WTC11 (cell line): ENCODE measurements around the gene DTX1. TPM values are rescaled to one million over a fixed set of nuclear protein-coding genes. Genes with fewer than 3 reads are reported as not detected.

Experiments
- ATAC-seq: fragments of 200-7000 bp; cut with Tn5 transposase; 2 replicates; pipeline ENCODE4 v1.10.0; 2021; ENCODE audit warnings: mild to moderate bottlenecking, moderate library complexity
- CTCF ChIA-PET: fragments of 300-600 bp; sonication (Branson Sonifier 250); formaldehyde crosslinking; loops from one replicate; lab custom pipeline; 2021; ENCODE audit warnings: antibody characterized with exemption; lab: Charles Lee
- POLR2A ChIA-PET: fragments of 350-600 bp; sonication (Branson Sonifier 250); formaldehyde crosslinking; loops from one replicate; lab custom pipeline; 2021; ENCODE audit warnings: antibody characterized with exemption; lab: Charles Lee
- DNase-seq: peaks from one replicate; pipeline ENCODE4 v3.0.0; 2021; ENCODE audit warnings: low spot score
- H3K27ac Mint-ChIP-seq: 2 replicates; pipeline ENCODE4 v1.8.0; 2021; ENCODE audit warnings: mixed read lengths
- H3K27me3 Mint-ChIP-seq: 2 replicates; pipeline ENCODE4 v1.8.0; 2021; ENCODE audit warnings: low read depth, mild to moderate bottlenecking, moderate library complexity, mixed read lengths
- H3K36me3 Mint-ChIP-seq: 2 replicates; pipeline ENCODE4 v1.8.0; 2021; ENCODE audit warnings: mixed read lengths
- H3K4me1 Mint-ChIP-seq: 2 replicates; pipeline ENCODE4 v1.8.0; 2022; ENCODE audit warnings: mixed read lengths
- H3K4me3 Mint-ChIP-seq: 2 replicates; pipeline ENCODE4 v1.8.0; 2021; ENCODE audit warnings: mild to moderate bottlenecking, moderate library complexity, mixed read lengths
- H3K9me3 Mint-ChIP-seq: 2 replicates; pipeline ENCODE4 v1.8.0; 2021; ENCODE audit warnings: mixed read lengths
- CREM ChIP-seq: sonication (generic); formaldehyde crosslinking; IDR thresholded peaks from 2 replicates; pipeline ENCODE4 v1.8.1; 2022; ENCODE audit warnings: mild to moderate bottlenecking, missing genetic modification reagents, moderate library complexity
- E2F4 ChIP-seq: sonication (generic); formaldehyde crosslinking; IDR thresholded peaks from 2 replicates; pipeline ENCODE4 v1.8.1; 2022; ENCODE audit warnings: low read depth, mild to moderate bottlenecking, moderate library complexity, missing genetic modification reagents, borderline replicate concordance
- EMX1 ChIP-seq: fragments of 250-450 bp; sonication (Bioruptor Pico); IDR thresholded peaks from 2 replicates; pipeline ENCODE4 v1.8.0; 2021; ENCODE audit warnings: mild to moderate bottlenecking
- HMGXB4 ChIP-seq: sonication (generic); formaldehyde crosslinking; IDR thresholded peaks from 2 replicates; pipeline ENCODE4 v1.8.1; 2023; ENCODE audit warnings: mild to moderate bottlenecking, moderate library complexity, missing genetic modification reagents
- IRF1 ChIP-seq: sonication (generic); formaldehyde crosslinking; IDR thresholded peaks from 2 replicates; pipeline ENCODE4 v1.8.0; 2023; ENCODE audit warnings: missing genetic modification reagents
- NR2C2 ChIP-seq: sonication (generic); formaldehyde crosslinking; IDR thresholded peaks from 2 replicates; pipeline ENCODE4 v1.8.0; 2022; ENCODE audit warnings: mild to moderate bottlenecking, missing genetic modification reagents
- OVOL2 ChIP-seq: fragments of 250-450 bp; sonication (Bioruptor Pico); IDR thresholded peaks from 2 replicates; pipeline ENCODE4 v1.9.0; 2021; ENCODE audit warnings: mild to moderate bottlenecking, borderline replicate concordance
- PRRX2 ChIP-seq: fragments of 250-450 bp; sonication (Bioruptor Pico); IDR thresholded peaks from 2 replicates; pipeline ENCODE4 v1.8.0; 2021; ENCODE audit warnings: mild to moderate bottlenecking
- SMAD3 ChIP-seq: sonication (generic); formaldehyde crosslinking; IDR thresholded peaks from 2 replicates; pipeline ENCODE4 v1.8.0; 2022; ENCODE audit warnings: missing genetic modification reagents, mild to moderate bottlenecking, borderline replicate concordance
- TCF7 ChIP-seq: sonication (generic); formaldehyde crosslinking; IDR thresholded peaks from 2 replicates; pipeline ENCODE4 v1.8.0; 2022; ENCODE audit warnings: mild to moderate bottlenecking, low read depth, missing genetic modification reagents, moderate library complexity
- TEAD1 ChIP-seq: sonication (generic); formaldehyde crosslinking; IDR thresholded peaks from 2 replicates; pipeline ENCODE4 v1.8.0; 2022; ENCODE audit warnings: mild to moderate bottlenecking, missing genetic modification reagents
- TP53 ChIP-seq: sonication (generic); formaldehyde crosslinking; IDR thresholded peaks from 2 replicates; pipeline ENCODE4 v1.8.1; 2023; ENCODE audit warnings: mild to moderate bottlenecking, missing genetic modification reagents
- ZNF396 ChIP-seq: fragments of 250-450 bp; sonication (Bioruptor Pico); IDR thresholded peaks from 2 replicates; pipeline ENCODE4 v1.8.0; 2021; ENCODE audit warnings: mild to moderate bottlenecking, moderate library complexity, borderline replicate concordance
- total RNA-seq: library from RNA; stranded (reverse); gene quantifications from 3 replicates; pipeline ENCODE4 v1.2.3, GENCODE V29; 2021
- TF ChIP-seq, protein P1 (sequence below): fragments of 250-450 bp; sonication (Bioruptor Pico); IDR thresholded peaks from 2 replicates; pipeline ENCODE4 v1.9.0; 2021; ENCODE audit warnings: mild to moderate bottlenecking
- TF ChIP-seq, protein P2 (sequence below): sonication (generic); formaldehyde crosslinking; IDR thresholded peaks from 2 replicates; pipeline ENCODE4 v1.8.1; 2023; ENCODE audit warnings: mild to moderate bottlenecking, missing genetic modification reagents, borderline replicate concordance

Gene DTX1
- total RNA-seq, 1 experiment from 2014 or later: 6.2 TPM

DNA sequence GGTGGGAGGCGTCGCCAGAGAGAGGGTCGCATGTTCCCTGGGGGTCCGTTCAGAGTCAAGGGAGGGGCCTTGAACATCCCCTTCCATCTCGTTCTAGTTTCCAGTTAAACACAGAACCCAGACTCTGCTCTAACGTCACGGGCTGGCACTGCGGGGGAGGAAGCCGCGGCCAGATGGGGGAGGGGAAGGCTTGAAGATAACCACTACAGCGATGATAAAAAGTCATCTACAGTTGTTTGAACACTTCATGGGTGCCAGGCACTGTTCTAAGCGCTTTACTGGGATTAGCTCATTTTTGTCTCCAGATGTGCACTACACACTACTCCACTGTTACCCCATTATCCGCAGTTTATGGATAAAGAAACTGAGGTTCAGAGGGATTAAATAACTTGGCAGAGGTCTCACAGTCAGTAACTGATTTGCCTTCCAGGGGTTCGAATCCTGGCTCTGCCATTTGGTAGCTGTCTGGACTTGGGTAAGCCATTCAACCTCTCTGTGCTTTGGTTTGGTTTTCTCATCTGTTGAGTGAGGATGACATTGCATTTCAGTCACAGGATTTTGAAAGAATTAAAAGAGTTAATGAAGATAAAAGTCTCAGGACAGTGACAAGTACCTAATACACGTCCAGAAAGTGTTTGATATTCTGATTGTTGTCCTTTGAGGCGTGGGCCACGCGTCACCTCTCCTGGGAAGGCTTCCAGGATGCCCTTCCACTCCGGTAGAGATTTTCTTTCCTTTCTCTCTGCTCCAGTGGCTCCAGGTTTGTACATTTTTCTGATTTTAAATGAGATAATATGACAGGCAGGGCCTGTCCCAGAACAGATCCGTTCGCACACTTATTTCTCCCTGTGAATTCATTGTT, 79.8 kb downstream of the DTX1 start:
- peak; percentile 43 for DNase-seq
- POLR2A ChIA-PET: interaction anchor here (1.1 kb wide), 1 partner anchor 14 kb away, joined by 4 read pairs; the partner anchor contains the start of gene CFAP73
- H3K36me3 Mint-ChIP-seq: no peaks in the 10 kb centered on the region
- H3K27me3 Mint-ChIP-seq: peaks cover 26% of the 10 kb centered on the region
- peak overlapping the region; percentile 74 for H3K4me3 Mint-ChIP-seq
- TF ChIP-seq E2F4 (no peak), TEAD1 (0 out of 2 replicates have a peak, but pooled peaks have one; percentile 66)
- TF ChIP-seq, all 79 proteins: peak for 1
- CTCF ChIA-PET: interaction anchor here (0.9 to 8.4 kb wide), 24 partner anchors 8 to 241 kb away, joined by 3 to 181 read pairs (median 6); partner anchors contain the start of genes CFAP73 and TPCN1
- 0 out of 2 replicates have a peak overlapping the region, but pooled peaks have one; percentile 20 for H3K27ac Mint-ChIP-seq
- H3K9me3 Mint-ChIP-seq: no peaks in the 10 kb centered on the region
- peaks cover 15% of the 10 kb centered on the region for H3K4me1 Mint-ChIP-seq
- peak; percentile 10 for ATAC-seq

GRCh38 chr12:113136990-113137511, 80.5 kb downstream of the DTX1 start:
- H3K27me3 Mint-ChIP-seq: peaks cover 26% of the 10 kb centered on the region
- no peak for ATAC-seq
- peaks cover 15% of the 10 kb centered on the region for H3K4me1 Mint-ChIP-seq
- H3K27ac Mint-ChIP-seq: no peak overlapping the region
- H3K36me3 Mint-ChIP-seq: no peaks in the 10 kb centered on the region
- H3K4me3 Mint-ChIP-seq: peak overlapping the region; percentile 74; the same call in 1 of the 2 replicates
- no peaks in the 10 kb centered on the region for H3K9me3 Mint-ChIP-seq
- CTCF ChIA-PET: interaction anchor here (0.6 to 8.4 kb wide), 6 partner anchors 8 to 144 kb away, joined by 3 to 181 read pairs (median 12); partner anchors contain the start of gene CFAP73
- TF ChIP-seq CREM (CRISPR knock-in tag) (no peak), PRRX2 (CRISPR knock-in tag) (no peak), IRF1 (CRISPR knock-in tag) (no peak), HMGXB4 (no peak), TP53 (CRISPR knock-in tag) (no peak), EMX1 (CRISPR knock-in tag) (no peak), TCF7 (CRISPR knock-in tag) (no peak), NR2C2 (CRISPR knock-in tag) (no peak), ZNF396 (CRISPR knock-in tag) (no peak), OVOL2 (no peak), SMAD3 (no peak)
- TF ChIP-seq, protein P1, sequence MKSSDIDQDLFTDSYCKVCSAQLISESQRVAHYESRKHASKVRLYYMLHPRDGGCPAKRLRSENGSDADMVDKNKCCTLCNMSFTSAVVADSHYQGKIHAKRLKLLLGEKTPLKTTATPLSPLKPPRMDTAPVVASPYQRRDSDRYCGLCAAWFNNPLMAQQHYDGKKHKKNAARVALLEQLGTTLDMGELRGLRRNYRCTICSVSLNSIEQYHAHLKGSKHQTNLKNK (CRISPR knock-in tag): no peak
- TF ChIP-seq, protein P2, sequence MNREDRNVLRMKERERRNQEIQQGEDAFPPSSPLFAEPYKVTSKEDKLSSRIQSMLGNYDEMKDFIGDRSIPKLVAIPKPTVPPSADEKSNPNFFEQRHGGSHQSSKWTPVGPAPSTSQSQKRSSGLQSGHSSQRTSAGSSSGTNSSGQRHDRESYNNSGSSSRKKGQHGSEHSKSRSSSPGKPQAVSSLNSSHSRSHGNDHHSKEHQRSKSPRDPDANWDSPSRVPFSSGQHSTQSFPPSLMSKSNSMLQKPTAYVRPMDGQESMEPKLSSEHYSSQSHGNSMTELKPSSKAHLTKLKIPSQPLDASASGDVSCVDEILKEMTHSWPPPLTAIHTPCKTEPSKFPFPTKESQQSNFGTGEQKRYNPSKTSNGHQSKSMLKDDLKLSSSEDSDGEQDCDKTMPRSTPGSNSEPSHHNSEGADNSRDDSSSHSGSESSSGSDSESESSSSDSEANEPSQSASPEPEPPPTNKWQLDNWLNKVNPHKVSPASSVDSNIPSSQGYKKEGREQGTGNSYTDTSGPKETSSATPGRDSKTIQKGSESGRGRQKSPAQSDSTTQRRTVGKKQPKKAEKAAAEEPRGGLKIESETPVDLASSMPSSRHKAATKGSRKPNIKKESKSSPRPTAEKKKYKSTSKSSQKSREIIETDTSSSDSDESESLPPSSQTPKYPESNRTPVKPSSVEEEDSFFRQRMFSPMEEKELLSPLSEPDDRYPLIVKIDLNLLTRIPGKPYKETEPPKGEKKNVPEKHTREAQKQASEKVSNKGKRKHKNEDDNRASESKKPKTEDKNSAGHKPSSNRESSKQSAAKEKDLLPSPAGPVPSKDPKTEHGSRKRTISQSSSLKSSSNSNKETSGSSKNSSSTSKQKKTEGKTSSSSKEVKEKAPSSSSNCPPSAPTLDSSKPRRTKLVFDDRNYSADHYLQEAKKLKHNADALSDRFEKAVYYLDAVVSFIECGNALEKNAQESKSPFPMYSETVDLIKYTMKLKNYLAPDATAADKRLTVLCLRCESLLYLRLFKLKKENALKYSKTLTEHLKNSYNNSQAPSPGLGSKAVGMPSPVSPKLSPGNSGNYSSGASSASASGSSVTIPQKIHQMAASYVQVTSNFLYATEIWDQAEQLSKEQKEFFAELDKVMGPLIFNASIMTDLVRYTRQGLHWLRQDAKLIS (CRISPR knock-in tag): no peak
- TF ChIP-seq, all 79 proteins: peak for 0
- DNase-seq: no peak
- POLR2A ChIA-PET: no interaction called here
